Neuronal stem cell (in vitro differentiated cells): ENCODE measurements around the gene TSHR. TPM values are rescaled to one million over a fixed set of nuclear protein-coding genes. Genes with fewer than 3 reads are reported as not detected.
"Not testable (repeated sequence)": the region's sequence is repeated elsewhere in the genome, so short reads cannot be mapped to it uniquely, and the experiment has no call there.

Experiments used
- DNase-seq: peaks from one replicate; pipeline ENCODE4 v3.0.0-alpha.2; 2013; ENCODE audit warnings: low spot score
- H2AFZ ChIP-seq: one replicate; pipeline ENCODE4 v1.6.1; 2013; ENCODE audit warnings: mild to moderate bottlenecking, low read length, inconsistent platforms
- H2AK5ac ChIP-seq: 2 replicates; pipeline ENCODE4 v1.6.1; 2013; ENCODE audit warnings: low read depth, mild to moderate bottlenecking, inconsistent platforms, low read length, moderate library complexity, mixed read lengths
- H2BK120ac ChIP-seq: 2 replicates; pipeline ENCODE4 v1.6.1; 2013; ENCODE audit warnings: low read depth, mild to moderate bottlenecking, inconsistent platforms, low read length, moderate library complexity, mixed read lengths
- H2BK12ac ChIP-seq: one replicate; pipeline ENCODE4 v1.6.1; 2013; ENCODE audit warnings: low read length, inconsistent platforms
- H2BK15ac ChIP-seq: 2 replicates; pipeline ENCODE4 v1.6.1; 2013; ENCODE audit warnings: mild to moderate bottlenecking, low read length, inconsistent platforms, mixed read lengths
- H2BK5ac ChIP-seq: one replicate; pipeline ENCODE4 v1.6.1; 2013; ENCODE audit warnings: inconsistent platforms, mild to moderate bottlenecking, low read length, moderate library complexity
- H3K14ac ChIP-seq: one replicate; pipeline ENCODE4 v1.6.1; 2013; ENCODE audit warnings: low read length, inconsistent platforms
- H3K18ac ChIP-seq: 2 replicates; pipeline ENCODE4 v1.6.1; 2013; ENCODE audit warnings: low read length, inconsistent platforms
- H3K23ac ChIP-seq: 2 replicates; pipeline ENCODE4 v1.6.1; 2013; ENCODE audit warnings: low read depth, mild to moderate bottlenecking, mixed read lengths, low read length, inconsistent platforms; ENCODE audit not compliant: poor library complexity
- H3K27ac ChIP-seq: replicated peaks from 3 replicates; pipeline ENCODE4 v1.5.1; 2013; ENCODE audit warnings: low read length, inconsistent platforms
- H3K27me3 ChIP-seq, 3 experiments: 2 replicates each; pipeline ENCODE4 v1.6.1; 2013; ENCODE audit warnings: low read length in 3 of 3, mild to moderate bottlenecking in 2 of 3, inconsistent platforms in 1 of 3, low read depth in 1 of 3, mixed read lengths in 1 of 3, moderate library complexity in 1 of 3; ENCODE audit not compliant: control insufficient read depth in 3 of 3, insufficient read depth in 3 of 3
- H3K36me3 ChIP-seq, 2 donors: replicated peaks in 1 of 2; 2 replicates each; pipeline ENCODE4 v1.6.1; 2013; ENCODE audit warnings: low read length in 2 of 2; ENCODE audit not compliant: control insufficient read depth in 2 of 2, insufficient read depth in 2 of 2
- H3K4ac ChIP-seq: 2 replicates; pipeline ENCODE4 v1.6.1; 2013; ENCODE audit warnings: inconsistent platforms, mild to moderate bottlenecking, low read length, moderate library complexity
- H3K4me1 ChIP-seq, 2 donors: 1 replicate in 1 of 2; 2 replicates in 1 of 2; pipeline ENCODE4 v1.6.1; 2013; ENCODE audit warnings: low read length in 2 of 2, low read depth in 1 of 2; ENCODE audit not compliant: control insufficient read depth in 2 of 2, insufficient read depth in 1 of 2
- H3K4me2 ChIP-seq: one replicate; pipeline ENCODE4 v1.6.1; 2013; ENCODE audit warnings: mild to moderate bottlenecking, low read length, inconsistent platforms; ENCODE audit not compliant: insufficient read depth, poor library complexity, severe bottlenecking
- H3K4me3 ChIP-seq, 2 donors: 2 replicates each; pipeline ENCODE4 v1.5.1; 2013; ENCODE audit warnings: low read length in 2 of 2, mild to moderate bottlenecking in 2 of 2, inconsistent platforms in 1 of 2, moderate library complexity in 1 of 2
- H3K79me1 ChIP-seq: one replicate; pipeline ENCODE4 v1.6.1; 2013; ENCODE audit warnings: low read depth, mild to moderate bottlenecking, inconsistent platforms, low read length, moderate library complexity
- H3K9ac ChIP-seq: one replicate; pipeline ENCODE4 v1.6.1; 2013; ENCODE audit warnings: mild to moderate bottlenecking, low read depth, low read length, inconsistent platforms; ENCODE audit not compliant: poor library complexity
- H3K9me3 ChIP-seq, 2 donors: replicated peaks in 1 of 2; 2 replicates each; pipeline versions ENCODE3 to v1.6.1; 2013; ENCODE audit warnings: low read length in 2 of 2, mild to moderate bottlenecking in 2 of 2, inconsistent platforms in 1 of 2, low read depth in 1 of 2, mixed read lengths in 1 of 2, moderate library complexity in 1 of 2; ENCODE audit not compliant: control insufficient read depth in 2 of 2, insufficient read depth in 1 of 2
- H4K8ac ChIP-seq: one replicate; pipeline ENCODE4 v1.6.1; 2013; ENCODE audit warnings: low read depth, mild to moderate bottlenecking, inconsistent platforms, low read length, moderate library complexity
- H4K91ac ChIP-seq: one replicate; pipeline ENCODE4 v1.6.1; 2013; ENCODE audit warnings: low read length, low read depth, mild to moderate bottlenecking, inconsistent platforms; ENCODE audit not compliant: poor library complexity
- WGBS, 2 donors: extraction: QIAGEN DNeasy Blood & Tissue Kit; methylation state at CpG; one replicate each; pipeline ENCODE4 v1.1.7; 2013; ENCODE audit warnings: missing lambda C conversion rate in 2 of 2, mixed read lengths in 1 of 2; ENCODE audit not compliant: insufficient read length in 2 of 2, insufficient replicate concordance in 1 of 2; ENCODE audit errors: extremely low coverage in 2 of 2; 5-methylcytosine and 5-hydroxymethylcytosine counted together
- polyA plus RNA-seq, 2 experiments: library from polyadenylated mRNA; stranded (reverse); fragments of 200-250 nt; gene quantifications; one replicate each; pipeline ENCODE4 v1.2.3, GENCODE V29; 2013

Gene TSHR
- polyA plus RNA-seq (2013, experiment 1 of 2), result under 0.01 TPM
- polyA plus RNA-seq (2013, experiment 2 of 2), result 0.18 TPM

DNA sequence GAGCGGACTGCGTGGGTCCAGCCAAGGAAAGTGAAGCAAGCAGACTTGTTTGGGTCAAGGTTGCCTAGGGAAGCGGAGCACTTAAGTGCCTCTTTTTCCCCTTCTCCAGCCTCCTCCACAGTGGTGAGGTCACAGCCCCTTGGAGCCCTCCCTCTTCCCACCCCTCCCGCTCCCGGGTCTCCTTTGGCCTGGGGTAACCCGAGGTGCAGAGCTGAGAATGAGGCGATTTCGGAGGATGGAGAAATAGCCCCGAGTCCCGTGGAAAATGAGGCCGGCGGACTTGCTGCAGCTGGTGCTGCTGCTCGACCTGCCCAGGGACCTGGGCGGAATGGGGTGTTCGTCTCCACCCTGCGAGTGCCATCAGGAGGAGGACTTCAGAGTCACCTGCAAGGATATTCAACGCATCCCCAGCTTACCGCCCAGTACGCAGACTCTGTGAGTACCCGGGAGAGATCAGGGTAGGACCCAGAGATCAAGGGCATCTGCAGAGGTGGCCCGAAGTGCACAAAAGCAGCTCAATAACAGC lies at the start of gene TSHR:
TSS of gene TSHR (plus strand) at position 206 of the 526 bp plus-strand sequence. CDS start at position 266, 60 bp downstream.
- peaks cover 0 to 41% (median 11%) of the 10 kb centered on the region in 3 experiments for H3K27me3 ChIP-seq
- peaks cover 0 to 3% of the 10 kb centered on the region in 2 donors for H3K4me1 ChIP-seq
- peak within 1 kb of the TSS; percentile 54 for H3K18ac ChIP-seq
- H3K23ac ChIP-seq, result no peak within 1 kb of the TSS
- H3K4me2 ChIP-seq, result peak within 1 kb of the TSS; percentile 98
- no peak within 1 kb of the TSS for H4K8ac ChIP-seq
- DNase-seq, result peak; percentile 5
- H3K79me1 ChIP-seq, result no peaks in the 10 kb centered on the region
- no peak within 1 kb of the TSS for H4K91ac ChIP-seq
- no peak within 1 kb of the TSS for H2AK5ac ChIP-seq
- no peak within 1 kb of the TSS for H2BK120ac ChIP-seq
- no peak within 1 kb of the TSS for H2BK12ac ChIP-seq
- H3K4me3 ChIP-seq, result peak within 1 kb of the TSS; percentile 48 to 81
- H3K9ac ChIP-seq, result peak within 1 kb of the TSS; percentile 53
- no peak within 1 kb of the TSS for H3K27ac ChIP-seq
- H2AFZ ChIP-seq, result peak within 1 kb of the TSS; percentile 99
- no peak within 1 kb of the TSS for H2BK5ac ChIP-seq
- no peak within 1 kb of the TSS for H3K4ac ChIP-seq
- no peak within 1 kb of the TSS for H2BK15ac ChIP-seq
- no peaks in the 10 kb centered on the region for H3K36me3 ChIP-seq
- H3K9me3 ChIP-seq, result no peaks in the 10 kb centered on the region
- no peak within 1 kb of the TSS for H3K14ac ChIP-seq
- WGBS, 2 donors, result no CpG with 5 or more reads among the region's 21 CpGs

DNA sequence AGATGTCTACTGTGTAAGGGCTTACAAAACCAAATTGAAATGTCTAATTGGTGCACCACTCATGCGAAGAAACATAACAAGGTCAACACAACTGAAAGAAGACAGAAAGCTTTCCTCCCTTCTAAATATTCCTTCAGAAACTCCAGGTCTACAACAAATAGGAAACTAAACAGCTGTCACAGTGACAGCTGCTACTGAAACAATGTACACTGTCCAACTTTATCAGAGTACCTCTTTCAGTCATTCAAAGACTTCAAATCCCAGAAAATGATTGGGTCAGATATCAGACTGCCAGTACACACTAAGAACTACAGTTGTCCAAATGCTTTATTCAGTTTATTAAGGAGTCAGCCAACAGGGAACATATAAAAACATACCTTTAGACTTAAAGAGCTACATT lies 49.1 kb upstream of the TSHR start:
- Histone ChIP-seq H3K4ac (no peak overlapping the region), H2BK12ac (no peak overlapping the region), H3K27ac (no peak overlapping the region), H3K23ac (no peak overlapping the region), H4K8ac (no peak overlapping the region), H3K4me2 (no peak overlapping the region), H2BK120ac (no peak overlapping the region), H3K9ac (no peak overlapping the region), H4K91ac (no peak overlapping the region), H2BK15ac (no peak overlapping the region), H3K79me1 (no peaks in the 10 kb centered on the region), H3K36me3 (peaks cover 0 to 11% of the 10 kb centered on the region in 2 donors), H3K4me3 (no peak overlapping the region), H3K27me3 (no peaks in the 10 kb centered on the region), H2AFZ (no peak overlapping the region), H2AK5ac (no peak overlapping the region), H3K9me3 (no peaks in the 10 kb centered on the region), H3K14ac (no peak overlapping the region), H3K18ac (no peak overlapping the region), H3K4me1 (no peaks in the 10 kb centered on the region), H2BK5ac (no peak overlapping the region)
- no CpG with 5 or more reads among the region's 1 CpG for WGBS, 2 donors
- no peak for DNase-seq

DNA sequence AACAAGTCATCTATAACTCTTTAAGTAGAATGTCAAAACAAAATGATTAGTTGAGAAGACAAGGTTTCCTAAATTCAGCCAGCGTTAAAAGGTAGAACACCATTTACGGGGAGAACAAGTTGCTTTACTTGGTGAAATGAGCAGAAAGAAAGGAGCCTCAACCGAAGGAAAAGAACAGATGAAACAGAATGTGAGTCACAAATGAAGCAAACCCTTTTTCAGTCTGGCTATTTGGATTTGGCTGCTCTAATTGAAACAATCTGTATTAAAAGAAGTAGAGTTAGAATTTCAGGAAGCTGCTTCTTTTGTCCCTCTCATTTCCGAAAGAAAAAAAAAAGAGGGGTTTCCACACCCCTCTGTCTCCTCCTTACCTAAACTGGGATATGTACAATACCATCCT lies 48.5 kb upstream of the TSHR start:
- no peak for DNase-seq

DNA sequence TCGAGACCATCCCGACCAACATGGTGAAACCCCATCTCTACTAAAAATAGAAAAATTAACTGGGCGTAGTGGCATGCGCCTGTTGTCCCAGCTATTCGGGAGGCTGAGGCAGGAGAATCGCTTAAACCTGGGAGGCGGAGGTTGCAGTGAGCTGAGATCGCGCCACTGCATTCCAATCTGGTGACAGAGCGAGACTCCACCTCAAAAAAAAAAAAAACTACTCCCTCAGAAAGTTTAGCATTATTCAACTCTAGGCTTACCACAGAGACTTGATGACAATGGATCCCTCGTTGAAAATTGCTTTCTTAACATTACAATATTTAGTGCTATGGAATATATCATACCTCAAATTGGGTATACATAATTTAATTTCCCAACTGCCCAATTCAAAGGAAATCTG lies 43.4 kb upstream of the TSHR start:
- H3K27me3 ChIP-seq, H2AK5ac ChIP-seq, H2AFZ ChIP-seq, DNase-seq, H4K8ac ChIP-seq, H3K79me1 ChIP-seq, H3K9ac ChIP-seq, H4K91ac ChIP-seq, H3K4me1 ChIP-seq, H3K18ac ChIP-seq, H3K9me3 ChIP-seq, H2BK12ac ChIP-seq, H3K4me2 ChIP-seq, H3K4ac ChIP-seq, H3K23ac ChIP-seq, H2BK5ac ChIP-seq, H3K4me3 ChIP-seq, H3K27ac ChIP-seq, H2BK15ac ChIP-seq, H3K14ac ChIP-seq: not testable (repeated sequence)
- H3K36me3 ChIP-seq, result peaks cover 0 to 24% of the 10 kb centered on the region in 2 donors
- H2BK120ac ChIP-seq, result peak overlapping the region; percentile 18
- WGBS, 2 donors, result no CpG with 5 or more reads among the region's 11 CpGs

More for the DNA sequence above, 48.5 kb upstream of the TSHR start:
- peaks cover 0 to 11% of the 10 kb centered on the region in 2 donors for H3K36me3 ChIP-seq
- no peak overlapping the region for H3K14ac ChIP-seq
- H2BK12ac ChIP-seq, result no peak overlapping the region
- H2AK5ac ChIP-seq, result no peak overlapping the region
- H2AFZ ChIP-seq, result no peak overlapping the region
- no peak overlapping the region for H3K9ac ChIP-seq
- no peak overlapping the region for H3K23ac ChIP-seq
- H3K79me1 ChIP-seq, result no peaks in the 10 kb centered on the region
- no peak overlapping the region for H4K8ac ChIP-seq
- H3K18ac ChIP-seq, result no peak overlapping the region
- no peak overlapping the region for H3K4me3 ChIP-seq
- no peak overlapping the region for H2BK120ac ChIP-seq
- H3K4ac ChIP-seq, result no peak overlapping the region
- H3K4me2 ChIP-seq, result no peak overlapping the region
- H3K4me1 ChIP-seq, result no peaks in the 10 kb centered on the region
- H3K27ac ChIP-seq, result no peak overlapping the region
- no CpG with 5 or more reads among the region's 4 CpGs for WGBS, 2 donors
- no peaks in the 10 kb centered on the region for H3K27me3 ChIP-seq
- no peaks in the 10 kb centered on the region for H3K9me3 ChIP-seq
- no peak overlapping the region for H2BK15ac ChIP-seq
- H2BK5ac ChIP-seq, result no peak overlapping the region
- no peak overlapping the region for H4K91ac ChIP-seq
